GM12878 (cell line): ENCODE data around the gene ATXN1L. TPM values are rescaled to one million over a fixed set of nuclear protein-coding genes. Genes with fewer than 3 reads are reported as not detected.

Experiments used
- ATAC-seq: fragments of 200-7000 bp; cut with Tn5 transposase; 3 replicates; pipeline ENCODE4 v1.9.1; 2020; ENCODE audit warnings: mild to moderate bottlenecking, moderate library complexity
- BruUV-seq: library from RNA; stranded (reverse); fragments of 400-500 nt; replicated peaks from 2 replicates; lab custom pipeline; 2021; lab: Mats Ljungman, UMichigan
- CTCF ChIA-PET: fragments of 300-600 bp; sonication (Branson Sonifier 250); formaldehyde crosslinking; extraction: SDS; loops from one replicate; lab custom pipeline; 2021; ENCODE audit warnings: inconsistent platforms; lab: Yijun Ruan, JAX
- POLR2A ChIA-PET: fragments of 350-600 bp; formaldehyde crosslinking; extraction: SDS; loops from one replicate; lab custom pipeline; 2021; ENCODE audit warnings: inconsistent platforms; lab: Charles Lee
- RAD21 ChIA-PET: fragments of 300-600 bp; sonication (Branson Sonifier 250); formaldehyde crosslinking; loops from one replicate; lab custom pipeline; 2023; ENCODE audit warnings: antibody characterized with exemption; ENCODE audit not compliant: unreplicated experiment; lab: Charles Lee
- SMC1A ChIA-PET: fragments of 300-600 bp; sonication (Branson Sonifier 250); formaldehyde crosslinking; loops from one replicate; lab custom pipeline; 2023; ENCODE audit not compliant: unreplicated experiment, uncharacterized antibody; lab: Charles Lee
- DNase-seq: peaks from one replicate; pipeline ENCODE4 v3.0.0-alpha.2; 2011; ENCODE audit warnings: low read depth, low spot score
- FAIRE-seq: peaks from 3 replicates; lab custom pipeline; 2011; peaks lifted over from hg19 to GRCh38; lab: Jason Lieb, UNC
- H2AFZ ChIP-seq: 2 replicates; pipeline ENCODE4 v1.6.0; 2011; ENCODE audit warnings: low read depth, low read length, control low read depth; ENCODE audit not compliant: control insufficient read depth
- H3K27ac ChIP-seq: 2 replicates; pipeline ENCODE4 v1.5.1; 2011; ENCODE audit warnings: control low read depth; ENCODE audit not compliant: control insufficient read depth, insufficient read depth
- H3K27me3 ChIP-seq, 2 experiments: replicated peaks in 1 of 2; 2 replicates each; pipeline versions ENCODE4 v1.6.0 to v1.6.1; 2011; ENCODE audit warnings: low read length in 1 of 2; ENCODE audit not compliant: control insufficient read depth in 2 of 2, insufficient read depth in 2 of 2
- H3K36me3 ChIP-seq, 2 experiments: 2 replicates each; pipeline ENCODE4 v1.5.1; 2011; ENCODE audit warnings: low read length in 1 of 2; ENCODE audit not compliant: control insufficient read depth in 2 of 2, insufficient read depth in 2 of 2
- H3K4me1 ChIP-seq: 2 replicates; pipeline ENCODE4 v1.6.1; 2011; ENCODE audit warnings: mild to moderate bottlenecking, low read length, moderate library complexity, mixed read lengths; ENCODE audit not compliant: control insufficient read depth, insufficient read depth
- H3K4me2 ChIP-seq: 2 replicates; pipeline ENCODE4 v1.6.0; 2011; ENCODE audit warnings: control low read depth; ENCODE audit not compliant: control insufficient read depth, insufficient read depth
- H3K4me3 ChIP-seq: fragments of 200-600 bp; sonication (generic); 2 replicates; pipeline ENCODE4 v1.5.1; 2016
- H3K79me2 ChIP-seq: 2 replicates; pipeline ENCODE4 v1.6.0; 2011; ENCODE audit warnings: low read length; ENCODE audit not compliant: control insufficient read depth, insufficient read depth
- H3K9ac ChIP-seq: 2 replicates; pipeline ENCODE4 v1.8.0; 2011; ENCODE audit warnings: low read length, control low read depth, mixed read lengths; ENCODE audit not compliant: control insufficient read depth, insufficient read depth
- H3K9me3 ChIP-seq: replicated peaks from 3 replicates; pipeline ENCODE4 v1.5.1; 2011; ENCODE audit warnings: mild to moderate bottlenecking, low read length; ENCODE audit not compliant: control insufficient read depth, insufficient read depth
- H4K20me1 ChIP-seq: 2 replicates; pipeline ENCODE4 v1.6.0; 2011; ENCODE audit not compliant: control insufficient read depth, insufficient read depth
- CHD2 ChIP-seq: IDR thresholded peaks from 2 replicates; pipeline ENCODE4 v1.6.1; 2011; ENCODE audit warnings: low read depth, low read length, improper control_type of control experiment, borderline replicate concordance
- EZH2 ChIP-seq: IDR thresholded peaks from 2 replicates; pipeline ENCODE4 v1.6.1; 2012; ENCODE audit warnings: low read depth, mild to moderate bottlenecking, control low read depth, inconsistent platforms, low read length, borderline replicate concordance; ENCODE audit not compliant: control insufficient read depth
- KAT2A ChIP-seq: conservative IDR thresholded peaks from 2 replicates; pipeline ENCODE4 v1.6.1; 2011; ENCODE audit warnings: low read depth, low read length; ENCODE audit not compliant: control insufficient read depth
- LARP7 ChIP-seq: fragments of 450-650 bp; IDR thresholded peaks from 2 replicates; pipeline ENCODE4 v1.6.1; 2017; ENCODE audit warnings: mild to moderate bottlenecking
- NBN ChIP-seq: fragments of 450-650 bp; IDR thresholded peaks from 2 replicates; pipeline ENCODE4 v1.6.1; 2016
- NRF1 ChIP-seq: conservative IDR thresholded peaks from 2 replicates; pipeline ENCODE4 v1.6.1; 2011; ENCODE audit warnings: mild to moderate bottlenecking, low read depth, low read length, improper control_type of control experiment
- PML ChIP-seq: IDR thresholded peaks from 2 replicates; pipeline ENCODE4 v1.6.1; 2012; ENCODE audit warnings: low read length, inconsistent platforms
- RAD51 ChIP-seq: fragments of 450-650 bp; IDR thresholded peaks from 2 replicates; pipeline ENCODE4 v1.6.1; 2016; ENCODE audit warnings: moderate library complexity, mild to moderate bottlenecking, inconsistent platforms
- RB1 ChIP-seq: fragments of 450-650 bp; formaldehyde crosslinking; IDR thresholded peaks from 2 replicates; pipeline ENCODE4 v1.6.1; 2017; ENCODE audit warnings: mild to moderate bottlenecking, borderline replicate concordance
- RCOR1 ChIP-seq: conservative IDR thresholded peaks from 2 replicates; pipeline ENCODE4 v1.6.1; 2012; ENCODE audit warnings: low read depth, low read length, improper control_type of control experiment
- RFX5 ChIP-seq: IDR thresholded peaks from 2 replicates; pipeline ENCODE4 v1.6.1; 2011; ENCODE audit warnings: low read depth, low read length, improper control_type of control experiment
- SMC3 ChIP-seq: IDR thresholded peaks from 2 replicates; pipeline ENCODE4 v1.6.1; 2011; ENCODE audit warnings: low read length, improper control_type of control experiment, borderline replicate concordance
- ZNF207 ChIP-seq: fragments of 450-650 bp; IDR thresholded peaks from 2 replicates; pipeline ENCODE4 v1.6.1; 2014; ENCODE audit warnings: antibody characterized with exemption, mild to moderate bottlenecking, borderline replicate concordance
- WGBS: methylation state at CpG from one replicate; pipeline ENCODE4 v1.1.6; 2016; ENCODE audit warnings: low lambda C conversion rate; ENCODE audit not compliant: insufficient replicate concordance, insufficient coverage; ENCODE audit errors: missing lambda C conversion rate; 5-methylcytosine and 5-hydroxymethylcytosine counted together
- in situ Hi-C: fragments of 300-500 bp; cut with MboI; formaldehyde crosslinking; loops from 9 replicates; pipeline ENCODE4 v1.14.3; 2018; ENCODE audit warnings: mixed read lengths
- intact Hi-C: fragments of 100-400 bp; cut with micrococcal nuclease; formaldehyde crosslinking; loops from one replicate; pipeline ENCODE4 v1.14.2; 2022; ENCODE audit not compliant: unreplicated experiment
- polyA plus RNA-seq, 11 experiments: library from polyadenylated mRNA; depleted of rRNA in 4 of 11; unstranded in 6 of 11; stranded (reverse) in 5 of 11; fragments of >200 nt; fragmentation: Nextera tagmentation in 4 of 11; fragmentation: Illumina TruSeq in 1 of 11; extraction: Ambion mirVana in 4 of 11; extraction: Trizol in 1 of 11; gene quantifications; 1 replicate in 1 of 11; 2 replicates in 10 of 11; pipeline versions ENCODE4 v1.2.1 to v1.2.3, GENCODE V29; 2011 to 2016; ENCODE audit warnings: inconsistent platforms in 2 of 11, missing spikeins in 2 of 11, low read depth in 1 of 11
- total RNA-seq, 4 experiments: library from RNA; depleted of rRNA in 3 of 4; stranded (reverse); fragments of >200 nt in 3 of 4; fragmentation: Illumina TruSeq in 1 of 4; extraction: Trizol in 1 of 4; gene quantifications; 2 replicates each; pipeline versions ENCODE4 v1.2.1 to v1.2.3, GENCODE V29; 2013 to 2021
- TF ChIP-seq, protein P1 (sequence below): fragments of 450-650 bp; conservative IDR thresholded peaks from 2 replicates; pipeline ENCODE4 v1.6.1; 2017; ENCODE audit warnings: mild to moderate bottlenecking, moderate library complexity

ATXN1L gene
- total and polyA plus RNA-seq, 10 of the 15 experiments (the other 5 are each of a cell fraction or from before 2014, with no cell fraction given) = 1.8 to 14.6 (median 9.2) TPM

DNA sequence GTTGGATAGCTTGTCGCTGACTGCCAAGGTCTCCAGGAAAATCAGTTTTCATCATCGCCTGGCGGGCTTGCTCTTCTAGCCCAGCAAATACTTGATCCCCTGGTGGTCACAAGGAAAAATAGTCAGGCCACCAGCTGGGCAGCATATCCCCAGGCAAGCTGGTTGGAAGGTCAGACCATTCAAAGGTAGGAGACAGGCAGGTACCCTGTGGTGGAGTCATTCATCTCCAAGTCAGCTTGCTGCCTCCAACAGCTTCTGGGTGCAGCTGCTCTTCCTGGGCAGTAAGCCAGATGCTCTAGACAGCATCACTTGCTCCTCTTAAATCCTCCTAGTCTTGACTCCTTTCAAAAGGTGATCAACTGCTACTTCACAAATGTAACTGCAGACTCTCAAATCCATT, 22.2 kb downstream of the ATXN1L start:
- Histone ChIP-seq H3K27ac (no peak overlapping the region), H3K79me2 (no peaks in the 10 kb centered on the region), H3K9me3 (no peaks in the 10 kb centered on the region), H4K20me1 (no peaks in the 10 kb centered on the region), H3K36me3 (peaks cover 0 to 4% of the 10 kb centered on the region in 2 experiments; a peak in 3 of 4 replicates), H2AFZ (no peak overlapping the region), H3K4me1 (peaks cover 10% of the 10 kb centered on the region), H3K4me2 (no peak overlapping the region), H3K4me3 (no peak overlapping the region), H3K9ac (no peak overlapping the region), H3K27me3 (no peaks in the 10 kb centered on the region)
- ChIA-PET SMC1A (interaction anchor here (0.5 kb wide), 1 partner anchor 1619 kb away, joined by 3 read pairs; no protein-coding TSS in a partner anchor), CTCF (no interaction called here), RAD21 (no interaction called here), POLR2A (interaction anchor here (0.6 kb wide), 1 partner anchor 33 kb away, joined by 3 read pairs; no protein-coding TSS in a partner anchor)
- WGBS = 97% methylated on average over 3 of the region's 3 CpGs
- FAIRE-seq (no peak), ATAC-seq (no peak; the same call in 2 of the 3 replicates), DNase-seq (no peak)
- BruUV-seq = no TSS peak
- no peak for TF ChIP-seq NBN
- no peak for TF ChIP-seq KAT2A
- no peak for TF ChIP-seq ZNF207
- no peak for TF ChIP-seq EZH2
- TF ChIP-seq RCOR1 = no peak
- no peak for TF ChIP-seq RAD51
- no peak for TF ChIP-seq CHD2
- TF ChIP-seq PML = no peak
- in situ Hi-C loops = no loop called here
- intact Hi-C loops = no loop called here

DNA sequence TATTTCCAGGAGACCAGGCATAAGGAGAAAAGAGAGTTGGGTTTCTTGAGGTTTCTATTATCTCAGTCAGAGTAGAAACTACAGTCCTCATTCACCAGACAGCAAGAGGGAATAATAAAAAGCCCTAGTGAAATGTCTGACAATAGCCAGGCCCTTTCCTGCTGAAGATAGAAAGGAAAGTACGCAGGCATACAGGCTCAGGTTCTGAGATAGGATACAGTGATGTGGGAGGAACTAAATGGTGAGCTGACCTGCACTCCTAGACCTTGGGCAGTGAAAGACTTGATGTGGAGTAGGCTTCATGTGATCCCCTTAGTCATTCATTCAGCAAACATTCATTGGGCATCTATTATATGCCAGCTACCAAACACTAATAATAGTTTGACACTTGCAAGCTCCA, 23.3 kb downstream of the ATXN1L start:
- RAD21 ChIA-PET = interaction anchor here (0.6 kb wide), 1 partner anchor 51 kb away, joined by 5 read pairs; no protein-coding TSS in a partner anchor

More for the DNA sequence above, 23.3 kb downstream of the ATXN1L start:
- H2AFZ ChIP-seq = no peak overlapping the region
- H3K4me2 ChIP-seq = no peak overlapping the region
- no TSS peak for BruUV-seq
- in situ Hi-C loops (no loop called here), intact Hi-C loops (no loop called here)
- ChIA-PET SMC1A (no interaction called here), POLR2A (interaction anchor here (0.5 kb wide), 2 partner anchors 51 to 67 kb away, joined by 3 to 4 read pairs; no protein-coding TSS in a partner anchor), CTCF (interaction anchor here (2.2 kb wide), 1 partner anchor 11 kb away, joined by 11 read pairs; no protein-coding TSS in a partner anchor)
- no peaks in the 10 kb centered on the region for H4K20me1 ChIP-seq
- H3K9ac ChIP-seq = no peak overlapping the region
- no peaks in the 10 kb centered on the region for H3K27me3 ChIP-seq
- H3K27ac ChIP-seq = no peak overlapping the region
- FAIRE-seq = no peak
- ATAC-seq = no peak
- peaks cover 14% of the 10 kb centered on the region for H3K4me1 ChIP-seq
- 100% methylated on average over 1 of the region's 1 CpG for WGBS
- DNase-seq = no peak
- H3K4me3 ChIP-seq = no peak overlapping the region
- H3K36me3 ChIP-seq = peaks cover 0 to 4% of the 10 kb centered on the region in 2 experiments; a peak in 2 of 4 replicates
- TF ChIP-seq NRF1 = no peak
- TF ChIP-seq, protein P1, sequence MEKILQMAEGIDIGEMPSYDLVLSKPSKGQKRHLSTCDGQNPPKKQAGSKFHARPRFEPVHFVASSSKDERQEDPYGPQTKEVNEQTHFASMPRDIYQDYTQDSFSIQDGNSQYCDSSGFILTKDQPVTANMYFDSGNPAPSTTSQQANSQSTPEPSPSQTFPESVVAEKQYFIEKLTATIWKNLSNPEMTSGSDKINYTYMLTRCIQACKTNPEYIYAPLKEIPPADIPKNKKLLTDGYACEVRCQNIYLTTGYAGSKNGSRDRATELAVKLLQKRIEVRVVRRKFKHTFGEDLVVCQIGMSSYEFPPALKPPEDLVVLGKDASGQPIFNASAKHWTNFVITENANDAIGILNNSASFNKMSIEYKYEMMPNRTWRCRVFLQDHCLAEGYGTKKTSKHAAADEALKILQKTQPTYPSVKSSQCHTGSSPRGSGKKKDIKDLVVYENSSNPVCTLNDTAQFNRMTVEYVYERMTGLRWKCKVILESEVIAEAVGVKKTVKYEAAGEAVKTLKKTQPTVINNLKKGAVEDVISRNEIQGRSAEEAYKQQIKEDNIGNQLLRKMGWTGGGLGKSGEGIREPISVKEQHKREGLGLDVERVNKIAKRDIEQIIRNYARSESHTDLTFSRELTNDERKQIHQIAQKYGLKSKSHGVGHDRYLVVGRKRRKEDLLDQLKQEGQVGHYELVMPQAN = no peak
- no peak for TF ChIP-seq SMC3
- TF ChIP-seq RFX5 = no peak
- no peak for TF ChIP-seq RB1
- TF ChIP-seq RCOR1 = no peak
- TF ChIP-seq LARP7 = no peak
- H3K79me2 ChIP-seq = no peaks in the 10 kb centered on the region
- no peaks in the 10 kb centered on the region for H3K9me3 ChIP-seq
